Coronary artery (tissue), 2 donors: ENCODE results near the gene MFSD12.

Experiments used
- DNase-seq: peaks from one replicate; pipeline ENCODE4 v3.0.0-alpha.2; 2017; ENCODE audit warnings: low spot score
- H3K27ac ChIP-seq, 2 donors: fragments of 200-600 bp; sonication (generic); one replicate each; pipeline ENCODE4 v1.5.1; 2016 to 2019
- H3K4me3 ChIP-seq: fragments of 200-600 bp; sonication (generic); 2 replicates; pipeline ENCODE4 v1.5.1; 2016; ENCODE audit warnings: mild to moderate bottlenecking, moderate library complexity
- TF ChIP-seq, protein P1 (sequence below): fragments of 200-600 bp; sonication (generic); IDR thresholded peaks from one replicate; pipeline ENCODE4 v1.5.1; 2019; ENCODE audit warnings: antibody characterized with exemption

MFSD12 gene

GRCh38 chr19:3526507-3527237, 30.7 kb downstream of the MFSD12 start:
- TF ChIP-seq, protein P1, sequence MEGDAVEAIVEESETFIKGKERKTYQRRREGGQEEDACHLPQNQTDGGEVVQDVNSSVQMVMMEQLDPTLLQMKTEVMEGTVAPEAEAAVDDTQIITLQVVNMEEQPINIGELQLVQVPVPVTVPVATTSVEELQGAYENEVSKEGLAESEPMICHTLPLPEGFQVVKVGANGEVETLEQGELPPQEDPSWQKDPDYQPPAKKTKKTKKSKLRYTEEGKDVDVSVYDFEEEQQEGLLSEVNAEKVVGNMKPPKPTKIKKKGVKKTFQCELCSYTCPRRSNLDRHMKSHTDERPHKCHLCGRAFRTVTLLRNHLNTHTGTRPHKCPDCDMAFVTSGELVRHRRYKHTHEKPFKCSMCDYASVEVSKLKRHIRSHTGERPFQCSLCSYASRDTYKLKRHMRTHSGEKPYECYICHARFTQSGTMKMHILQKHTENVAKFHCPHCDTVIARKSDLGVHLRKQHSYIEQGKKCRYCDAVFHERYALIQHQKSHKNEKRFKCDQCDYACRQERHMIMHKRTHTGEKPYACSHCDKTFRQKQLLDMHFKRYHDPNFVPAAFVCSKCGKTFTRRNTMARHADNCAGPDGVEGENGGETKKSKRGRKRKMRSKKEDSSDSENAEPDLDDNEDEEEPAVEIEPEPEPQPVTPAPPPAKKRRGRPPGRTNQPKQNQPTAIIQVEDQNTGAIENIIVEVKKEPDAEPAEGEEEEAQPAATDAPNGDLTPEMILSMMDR: no peak
- no peak overlapping the region for H3K4me3 ChIP-seq
- DNase-seq: no peak
- no peak overlapping the region for H3K27ac ChIP-seq

- Histone ChIP-seq H3K4me3 (no peak overlapping the region), H3K27ac (no peak overlapping the region)
- TF ChIP-seq, protein P1: no peak
- no peak for DNase-seq
Measured at GRCh38 chr19:3524904-3525451, 32.4 kb downstream of the MFSD12 start.

DNA sequence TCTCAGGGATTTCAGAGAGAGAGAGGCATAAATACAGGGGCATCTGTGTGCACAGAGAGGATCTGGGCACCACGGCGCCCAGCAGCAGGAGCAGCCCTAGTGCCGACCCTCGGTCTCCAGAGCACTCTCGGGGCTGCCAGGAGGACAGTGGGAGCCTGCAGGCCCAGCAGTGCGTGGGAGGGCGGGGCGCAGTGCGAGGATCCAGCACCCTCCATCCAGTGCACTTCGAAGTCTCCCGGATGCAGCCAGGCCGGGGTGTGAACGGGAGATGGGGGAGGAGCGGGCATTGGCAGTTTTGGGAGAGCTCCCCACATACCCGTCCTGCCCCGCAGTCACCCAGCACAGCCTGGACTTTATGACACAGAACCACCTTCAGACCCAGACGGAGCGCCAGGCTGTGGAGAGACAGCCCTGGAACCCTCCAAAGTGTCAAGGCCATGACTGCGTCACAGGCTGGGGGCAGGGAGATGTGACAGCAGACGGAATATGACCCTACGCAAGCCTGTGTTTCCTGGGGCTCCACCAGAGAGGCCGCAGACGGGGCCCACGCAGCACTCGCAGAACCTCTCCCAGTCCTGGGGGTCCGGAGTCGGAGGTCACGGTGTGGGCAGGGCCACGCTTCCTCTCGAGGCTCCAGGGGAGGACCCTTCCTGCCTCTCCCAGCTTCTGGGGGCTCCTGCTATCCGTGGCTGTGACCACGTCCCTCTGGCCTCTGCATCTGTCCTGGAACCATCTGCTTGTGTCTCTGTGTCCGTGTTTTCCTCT, 33.1 kb downstream of the MFSD12 start:
- Histone ChIP-seq H3K27ac (no peak overlapping the region), H3K4me3 (no peak overlapping the region)
- TF ChIP-seq, protein P1: no peak
- no peak for DNase-seq

DNA sequence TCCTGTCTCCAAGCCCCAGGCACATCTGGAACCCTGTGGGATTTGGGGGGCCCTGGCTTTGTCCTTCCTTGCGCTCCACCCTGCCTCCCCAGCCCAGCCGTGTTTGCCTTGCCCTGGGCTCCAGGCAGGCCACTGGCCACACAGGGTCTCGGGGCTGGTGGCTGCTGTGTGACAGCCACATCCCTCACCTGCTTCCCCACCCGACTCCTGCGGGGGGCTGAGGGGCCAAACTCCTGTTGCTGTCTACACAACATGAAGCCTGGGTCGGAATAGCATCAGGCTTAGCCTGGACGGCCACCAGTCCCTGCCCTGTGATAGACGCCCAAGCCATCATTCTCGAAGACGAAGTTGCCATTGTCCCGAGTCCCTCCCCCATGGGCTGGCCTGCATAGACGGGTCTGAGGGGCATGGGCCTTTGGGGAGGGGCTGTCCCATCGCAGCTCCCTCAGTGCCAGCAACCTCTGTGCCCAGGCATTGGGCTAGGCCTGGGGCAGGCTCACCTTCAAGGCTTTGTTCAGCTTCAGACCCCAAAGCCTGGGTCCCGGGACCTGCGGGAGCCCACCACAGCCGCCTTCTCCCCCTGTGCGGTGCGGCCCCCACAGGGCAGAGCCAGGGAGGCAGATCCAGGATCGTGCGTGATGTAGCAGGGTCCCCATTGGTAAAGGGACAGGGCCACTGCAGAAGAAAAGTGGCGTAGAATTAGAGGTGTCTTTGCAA, 33.9 kb downstream of the MFSD12 start:
- no peak for DNase-seq
- no peak overlapping the region for H3K4me3 ChIP-seq
- no peak overlapping the region for H3K27ac ChIP-seq
- TF ChIP-seq, protein P1: no peak

DNA sequence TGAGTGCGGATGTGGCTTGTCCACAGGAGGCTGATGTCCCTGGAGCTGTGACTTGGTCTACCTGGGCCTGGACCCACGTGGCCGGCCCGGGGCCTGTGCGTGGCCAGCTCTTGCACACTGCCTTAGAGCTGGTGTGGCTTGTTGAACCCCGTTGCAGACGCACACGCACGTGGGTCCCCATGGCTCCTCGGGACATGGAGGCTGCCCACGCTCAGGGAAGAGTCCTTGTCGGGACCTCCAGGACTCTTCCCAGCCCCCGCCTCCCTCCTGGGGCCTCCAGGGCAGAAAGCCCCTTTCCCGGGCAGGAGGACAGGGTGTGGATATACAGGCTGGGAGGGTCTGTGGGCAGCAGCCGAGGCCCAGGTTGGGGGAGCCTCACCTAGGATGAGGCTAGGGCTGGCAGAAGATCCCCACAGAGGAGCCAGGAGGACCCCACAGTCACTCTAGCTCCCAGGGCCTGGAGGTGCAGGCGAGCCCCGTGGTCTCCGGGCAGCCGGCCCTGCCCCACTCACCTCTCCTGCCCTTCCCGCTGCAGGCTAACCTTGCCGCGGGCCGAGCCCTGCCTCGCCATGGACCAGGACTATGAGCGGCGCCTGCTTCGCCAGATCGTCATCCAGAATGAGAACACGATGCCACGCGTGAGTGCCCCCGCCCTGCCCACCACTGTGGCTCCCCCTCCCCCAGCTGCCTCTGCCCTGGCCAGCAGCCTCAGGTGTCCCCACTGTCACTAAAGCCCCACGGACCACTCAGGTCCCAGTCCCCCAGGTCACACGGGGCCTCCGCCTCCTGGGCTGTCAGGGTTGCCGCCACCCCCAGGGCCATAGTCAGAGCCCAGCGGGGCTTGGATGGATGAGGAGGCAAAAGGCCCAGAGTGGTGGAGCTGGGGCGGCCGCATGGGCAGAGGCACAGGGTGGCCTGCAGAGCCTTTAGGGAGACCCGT, 34.7 kb downstream of the MFSD12 start:
- no peak overlapping the region for H3K27ac ChIP-seq
- DNase-seq: no peak
- no peak overlapping the region for H3K4me3 ChIP-seq
- TF ChIP-seq, protein P1: no peak

DNA sequence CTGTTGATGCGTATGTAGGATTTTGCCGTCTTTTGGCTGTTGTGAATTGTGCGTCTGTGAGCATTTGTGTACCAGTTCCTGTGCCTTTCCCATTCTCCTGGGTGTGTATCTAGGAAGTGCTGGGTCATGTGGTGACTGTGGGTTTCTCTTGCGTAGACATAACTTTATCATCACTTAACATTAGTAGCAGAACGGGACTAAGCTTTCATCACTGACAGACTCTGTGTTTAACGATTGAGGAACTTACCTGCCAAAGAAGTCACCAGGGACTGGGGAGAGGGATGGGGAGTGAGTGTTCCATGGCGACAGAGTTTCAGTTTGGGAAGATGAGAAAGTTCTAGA, 36.3 kb downstream of the MFSD12 start:
- H3K4me3 ChIP-seq: no peak overlapping the region
- TF ChIP-seq, protein P1: no peak
- no peak for DNase-seq

More for the DNA sequence above, 36.3 kb downstream of the MFSD12 start:
- no peak overlapping the region for H3K27ac ChIP-seq
